ENCODE measurements around the gene TAS1R1.

TAS1R1 gene

DNA sequence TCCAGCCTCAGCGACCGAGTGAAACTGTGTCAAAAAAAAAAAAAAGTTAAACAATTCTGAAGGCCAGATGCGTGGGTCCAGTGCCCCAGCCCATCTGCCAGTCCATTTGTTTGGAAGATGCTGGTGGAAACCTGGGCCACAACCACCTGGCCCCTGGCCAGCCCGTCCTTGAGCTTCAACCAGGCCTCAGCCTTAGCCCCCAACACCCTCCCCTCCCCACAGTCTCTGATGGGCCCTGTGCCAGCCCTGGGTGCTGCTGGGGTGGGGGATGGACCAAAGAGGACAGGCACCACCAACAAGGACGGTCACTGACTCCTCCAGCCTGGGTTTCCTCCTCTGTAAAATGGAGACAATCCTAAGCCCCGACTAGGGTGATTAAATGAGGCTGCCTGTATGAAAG is 44.1 kb upstream of the TAS1R1 start:
- no peak overlapping the region for H3K4me3 ChIP-seq (ENCODE audit: low read depth in 1 of 2, low read length in 2 of 2)
- no peaks in the 10 kb centered on the region for H3K4me1 ChIP-seq (ENCODE audit: insufficient read depth, low read length)
- H3K9ac ChIP-seq (ENCODE audit: low read depth, low read length) = no peak overlapping the region
- H3K27me3 ChIP-seq (ENCODE audit: insufficient read depth, low read length, poor library complexity) = no peaks in the 10 kb centered on the region
- no peaks in the 10 kb centered on the region for H3K79me2 ChIP-seq (ENCODE audit: insufficient read depth, low read length)
- H3K27ac ChIP-seq (ENCODE audit: low read length) = no peak overlapping the region
- no peaks in the 10 kb centered on the region for H3K9me3 ChIP-seq (ENCODE audit: insufficient read depth, low read length, severe bottlenecking)
- no peak overlapping the region for H3K4me2 ChIP-seq (ENCODE audit: insufficient read depth, low read length)
- no peak for TF ChIP-seq CTCF (IDR thresholded peaks at IDR 0.05; ENCODE audit: borderline replicate concordance, extremely low read depth, low read length, poor library complexity, severe bottlenecking)
- no peak for TF ChIP-seq EZH2 (IDR thresholded peaks at IDR 0.05; ENCODE audit: borderline replicate concordance, low read depth, low read length, severe bottlenecking)
- no peak overlapping the region for H2AFZ ChIP-seq (ENCODE audit: low read depth, low read length)
- ATAC-seq (ENCODE audit: insufficient read depth, low read depth) = no peak
- no peak for DNase-seq
- no peaks in the 10 kb centered on the region for H3K36me3 ChIP-seq (ENCODE audit: insufficient read depth, low read length)
- peaks cover 12% of the 10 kb centered on the region; the same call in 1 of the 2 replicates for H4K20me1 ChIP-seq (ENCODE audit: insufficient read depth, low read length)

- Histone ChIP-seq H4K20me1 (ENCODE audit: insufficient read depth, low read length) (peaks cover 12% of the 10 kb centered on the region; the same call in 1 of the 2 replicates), H3K9me3 (ENCODE audit: insufficient read depth, low read length, severe bottlenecking) (no peaks in the 10 kb centered on the region), H2AFZ (ENCODE audit: low read depth, low read length) (no peak overlapping the region), H3K27me3 (ENCODE audit: insufficient read depth, low read length, poor library complexity) (no peaks in the 10 kb centered on the region), H3K4me1 (ENCODE audit: insufficient read depth, low read length) (no peaks in the 10 kb centered on the region), H3K4me2 (ENCODE audit: insufficient read depth, low read length) (no peak overlapping the region), H3K79me2 (ENCODE audit: insufficient read depth, low read length) (no peaks in the 10 kb centered on the region), H3K36me3 (ENCODE audit: insufficient read depth, low read length) (no peaks in the 10 kb centered on the region), H3K9ac (ENCODE audit: low read depth, low read length) (no peak overlapping the region), H3K4me3 (ENCODE audit: low read depth in 1 of 2, low read length in 2 of 2) (no peak overlapping the region), H3K27ac (ENCODE audit: low read length) (no peak overlapping the region)
- ATAC-seq (ENCODE audit: insufficient read depth, low read depth) = no peak
- no peak for DNase-seq
- TF ChIP-seq EZH2 (IDR thresholded peaks at IDR 0.05; ENCODE audit: borderline replicate concordance, low read depth, low read length, severe bottlenecking) (no peak), CTCF (IDR thresholded peaks at IDR 0.05; ENCODE audit: borderline replicate concordance, extremely low read depth, low read length, poor library complexity, severe bottlenecking) (no peak)
Observed at GRCh38 chr1:6511561-6512244, 43.4 kb upstream of the TAS1R1 start.

- no peak overlapping the region for H3K4me2 ChIP-seq (ENCODE audit: insufficient read depth, low read length)
- no peaks in the 10 kb centered on the region for H3K36me3 ChIP-seq (ENCODE audit: insufficient read depth, low read length)
- H2AFZ ChIP-seq (ENCODE audit: low read depth, low read length) = no peak overlapping the region
- no peaks in the 10 kb centered on the region for H3K27me3 ChIP-seq (ENCODE audit: insufficient read depth, low read length, poor library complexity)
- no peaks in the 10 kb centered on the region for H3K79me2 ChIP-seq (ENCODE audit: insufficient read depth, low read length)
- no peak overlapping the region for H3K9ac ChIP-seq (ENCODE audit: low read depth, low read length)
- H3K4me1 ChIP-seq (ENCODE audit: insufficient read depth, low read length) = no peaks in the 10 kb centered on the region
- H3K27ac ChIP-seq (ENCODE audit: low read length) = no peak overlapping the region
- ATAC-seq (ENCODE audit: insufficient read depth, low read depth) = no peak
- TF ChIP-seq CTCF (IDR thresholded peaks at IDR 0.05; ENCODE audit: borderline replicate concordance, extremely low read depth, low read length, poor library complexity, severe bottlenecking) (no peak), EZH2 (IDR thresholded peaks at IDR 0.05; ENCODE audit: borderline replicate concordance, low read depth, low read length, severe bottlenecking) (no peak)
- no peak for DNase-seq
- H3K4me3 ChIP-seq (ENCODE audit: low read depth in 1 of 2, low read length in 2 of 2) = no peak overlapping the region
- H4K20me1 ChIP-seq (ENCODE audit: insufficient read depth, low read length) = peaks cover 12% of the 10 kb centered on the region; the same call in 1 of the 2 replicates
- no peaks in the 10 kb centered on the region for H3K9me3 ChIP-seq (ENCODE audit: insufficient read depth, low read length, severe bottlenecking)
Observed at GRCh38 chr1:6512245-6512907, 42.7 kb upstream of the TAS1R1 start.

Data from DND-41 (cell line).